HG03571 (cell line): ENCODE results near the gene MYH11.
"Not testable (repeated sequence)": the region's sequence is repeated elsewhere in the genome, so short reads cannot be mapped to it uniquely, and the experiment has no call there.

ENCODE experiments used
- ATAC-seq: cut with Tn5 transposase; IDR thresholded peaks from one replicate; pipeline ENCODE4 v1.9.1; 2021; ENCODE audit not compliant: unreplicated experiment

Gene MYH11

GRCh38 chr16:15725641-15726240 is 131.1 kb downstream of the MYH11 start:
- no peak for ATAC-seq

GRCh38 chr16:15723808-15724207 is 133.0 kb downstream of the MYH11 start:
- no peak for ATAC-seq

DNA sequence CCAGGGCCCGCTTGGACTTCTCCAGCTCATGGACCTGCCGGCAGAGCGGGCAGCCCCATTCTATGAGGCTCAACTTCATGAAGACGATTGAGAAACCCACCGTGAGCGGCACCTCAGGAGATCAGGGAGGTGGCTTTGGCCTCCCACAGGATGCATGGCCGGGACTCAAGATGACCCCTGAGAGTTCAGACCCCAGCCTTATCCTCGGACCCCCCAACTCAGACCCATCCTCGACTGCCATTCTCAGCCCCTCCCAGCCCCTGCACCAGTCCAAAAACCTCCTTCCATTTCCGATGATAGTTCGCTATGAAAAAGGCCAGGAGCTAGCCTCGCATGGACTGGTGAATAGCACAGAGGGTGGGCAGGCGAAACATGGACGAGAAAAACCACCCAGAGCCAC is 135.8 kb downstream of the MYH11 start:
- ATAC-seq: no peak

DNA sequence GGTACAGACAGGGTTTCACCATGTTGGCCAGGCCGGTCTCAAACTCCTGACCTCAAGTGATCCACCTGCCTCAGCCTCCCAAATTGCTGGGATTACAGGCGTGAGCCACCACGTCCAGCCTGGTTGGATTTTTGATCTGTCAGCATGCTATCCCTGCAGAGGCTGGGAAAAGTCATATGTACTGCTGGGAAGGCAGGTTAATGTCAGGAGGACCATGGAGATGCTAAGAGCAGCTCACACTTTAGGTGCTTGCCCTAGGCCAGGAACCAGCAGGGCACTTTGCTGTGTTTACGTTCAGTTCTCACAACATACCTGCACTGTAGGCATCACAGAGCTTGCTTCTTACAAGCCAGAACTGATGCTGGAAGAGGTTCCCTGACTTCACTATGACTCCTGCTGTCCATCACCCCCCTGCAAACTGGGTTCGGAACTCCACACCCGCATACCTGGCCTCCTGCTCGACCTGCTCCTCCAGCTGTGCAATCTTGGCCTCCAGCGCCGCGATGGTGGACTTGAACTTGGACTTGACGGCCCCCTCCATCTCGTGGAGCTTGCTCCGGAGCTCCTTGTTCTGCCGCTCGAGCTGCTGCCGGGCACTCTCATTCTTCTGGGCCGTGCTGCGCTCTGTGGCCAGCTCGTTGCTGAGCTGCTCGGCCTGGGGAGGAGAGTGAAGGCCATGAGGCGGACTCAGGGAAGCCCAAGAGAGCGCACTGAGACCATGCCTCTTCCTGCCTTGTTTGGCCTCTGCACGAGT is 140.0 kb downstream of the MYH11 start:
- no peak for ATAC-seq

DNA sequence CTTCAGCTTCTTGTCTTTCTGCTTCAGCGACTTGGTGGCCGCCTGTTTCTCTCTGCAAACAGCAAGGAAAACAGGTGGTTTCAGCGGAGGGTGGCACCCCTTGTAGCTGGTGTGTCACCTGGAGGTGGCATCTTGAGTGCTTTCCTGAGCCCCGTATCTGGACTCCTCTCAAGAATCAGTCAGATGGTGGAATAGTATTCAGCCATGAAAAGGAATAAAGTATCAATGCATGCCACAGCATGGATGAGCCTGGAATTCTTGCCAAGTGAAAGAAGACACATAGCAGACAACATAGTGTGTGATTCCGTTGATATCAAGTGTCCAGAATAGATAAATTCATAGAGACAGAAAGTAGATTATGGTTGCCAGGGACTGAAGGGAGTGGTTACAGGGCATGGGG is 141.6 kb downstream of the MYH11 start:
- no peak for ATAC-seq

GRCh38 chr16:15714393-15715172 is 142.2 kb downstream of the MYH11 start:
- ATAC-seq: no peak

- no peak for ATAC-seq
These were observed 147.8 kb downstream of the MYH11 start for GRCh38 chr16:15708997-15709396.

DNA sequence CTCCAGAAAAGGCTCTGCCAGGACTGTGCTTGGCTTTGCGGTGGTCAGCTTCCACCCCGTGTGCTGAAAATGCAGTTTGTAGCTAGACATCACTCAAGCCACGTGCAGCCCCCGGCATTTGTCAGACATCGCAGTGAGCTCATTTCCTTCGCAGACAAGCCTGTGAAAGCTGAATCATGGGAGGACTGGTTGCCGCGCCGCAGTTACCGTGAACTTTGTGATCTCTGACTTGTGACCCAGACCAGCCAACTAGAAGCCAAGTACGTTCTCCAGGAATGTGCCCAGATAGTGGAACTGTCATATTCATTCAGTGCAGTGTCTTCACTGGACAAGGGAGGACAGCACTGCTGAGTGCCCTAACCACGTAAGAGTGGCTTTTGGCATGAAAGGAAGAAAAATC is 148.7 kb downstream of the MYH11 start:
- no peak for ATAC-seq

DNA sequence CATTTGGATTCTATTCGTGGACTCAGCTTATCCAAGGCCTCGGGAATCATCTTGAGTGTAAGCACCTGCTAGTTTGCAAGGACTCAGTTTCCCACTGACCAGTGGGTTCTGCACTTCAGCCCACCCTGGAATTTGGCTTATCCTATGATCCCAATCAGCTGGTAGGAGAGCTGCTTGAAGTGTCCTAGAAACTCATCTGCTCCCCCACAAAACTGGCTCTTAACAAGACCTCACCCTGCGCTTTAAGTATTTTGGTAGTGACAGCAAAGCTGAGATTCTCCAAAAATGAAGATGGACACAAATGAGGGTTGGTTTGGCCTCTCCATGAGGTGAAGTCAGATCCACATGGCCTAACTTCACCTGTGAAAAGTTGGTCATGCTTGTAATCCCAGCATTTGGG is 149.5 kb downstream of the MYH11 start:
- ATAC-seq: no peak

GRCh38 chr16:15705064-15705565 is 151.7 kb downstream of the MYH11 start:
- ATAC-seq: no peak

DNA sequence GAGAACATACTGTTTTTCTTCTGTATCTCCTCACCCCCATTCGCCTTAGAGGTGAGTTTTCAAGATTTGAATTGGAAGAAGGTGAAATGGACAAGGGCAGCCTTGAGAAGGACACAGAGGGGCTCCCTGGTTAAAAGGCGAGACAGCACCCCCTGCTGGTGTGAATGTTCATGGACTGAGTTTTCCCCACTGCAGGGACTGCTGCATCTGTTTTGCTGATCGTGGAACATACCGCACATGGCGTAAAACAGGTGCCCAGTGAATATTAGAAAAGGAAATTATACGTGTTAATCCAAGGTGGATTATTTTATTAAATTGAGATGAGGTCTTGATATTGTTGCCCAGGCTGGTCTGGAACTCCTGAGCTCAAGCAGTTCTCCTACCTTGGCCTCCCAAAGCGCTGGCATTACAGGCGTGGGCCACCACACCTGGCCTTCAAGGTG is 152.3 kb downstream of the MYH11 start:
- no peak for ATAC-seq

GRCh38 chr16:15703029-15703736 is 153.6 kb downstream of the MYH11 start:
- ATAC-seq: no peak

DNA sequence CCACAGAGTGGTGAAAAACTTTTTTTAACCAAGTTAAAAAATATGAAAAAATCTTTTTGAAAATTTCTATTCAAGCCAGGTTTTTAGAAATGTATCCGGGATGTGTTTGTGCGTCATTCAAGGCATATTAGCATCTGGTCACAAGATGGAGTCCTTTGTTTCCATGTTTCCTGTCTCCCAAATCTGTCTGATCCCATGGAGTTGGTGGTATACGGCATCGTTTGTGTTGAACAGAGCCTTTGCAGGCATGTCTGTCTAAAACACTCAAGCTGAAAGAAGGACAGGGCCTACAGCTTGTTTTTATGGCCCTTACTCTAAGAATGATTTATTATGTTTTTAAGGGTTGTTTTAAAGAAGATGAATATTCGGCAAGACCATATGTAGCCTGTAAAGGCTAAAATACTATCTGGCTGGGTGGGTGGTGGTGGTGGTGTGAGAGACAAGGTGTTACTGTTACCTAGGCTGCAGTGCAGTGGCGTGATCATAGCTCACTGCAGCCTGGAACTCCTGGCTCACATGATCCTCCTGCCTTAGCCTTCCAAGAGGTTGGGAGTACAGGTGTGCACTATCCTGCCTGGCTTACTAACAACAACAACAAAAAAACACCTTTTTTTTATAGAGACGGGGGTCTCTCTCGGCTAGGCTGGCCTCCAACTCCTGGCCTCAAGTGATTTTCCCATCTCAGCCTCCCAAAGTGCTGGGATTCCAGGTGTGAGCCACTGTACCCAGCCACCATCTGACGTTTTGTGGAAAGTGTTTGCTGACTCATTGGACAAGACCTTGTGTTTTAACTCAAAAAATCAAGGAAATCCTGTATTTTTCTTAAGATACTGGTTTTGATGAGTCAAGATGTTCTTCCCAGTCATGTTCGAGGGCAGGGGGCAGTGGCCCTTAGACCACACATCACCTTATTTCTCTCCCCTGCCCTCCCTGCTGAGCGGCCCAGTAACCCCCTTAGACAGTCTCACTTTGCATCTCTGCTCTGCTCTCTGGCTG is 154.6 kb downstream of the MYH11 start:
- no peak for ATAC-seq

DNA sequence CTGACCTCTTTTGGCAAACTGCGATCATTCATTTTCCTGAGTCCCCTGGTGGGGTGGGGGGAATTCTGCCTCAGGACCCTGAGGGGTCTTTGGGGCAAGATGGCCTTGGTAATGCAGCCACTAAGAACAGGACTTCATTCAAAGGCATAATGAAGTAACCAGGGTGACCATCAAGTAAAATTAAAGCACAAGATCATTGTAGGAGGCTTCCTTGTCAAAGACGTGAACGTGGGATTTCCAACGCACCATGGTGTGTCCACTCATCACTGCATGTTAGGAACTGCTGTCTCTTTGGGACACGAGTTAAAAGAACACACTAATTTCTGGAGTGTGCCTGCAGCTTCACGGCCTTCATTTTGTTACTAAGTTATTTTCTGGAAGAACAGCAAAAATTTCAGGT is 155.5 kb downstream of the MYH11 start:
- ATAC-seq: no peak

DNA sequence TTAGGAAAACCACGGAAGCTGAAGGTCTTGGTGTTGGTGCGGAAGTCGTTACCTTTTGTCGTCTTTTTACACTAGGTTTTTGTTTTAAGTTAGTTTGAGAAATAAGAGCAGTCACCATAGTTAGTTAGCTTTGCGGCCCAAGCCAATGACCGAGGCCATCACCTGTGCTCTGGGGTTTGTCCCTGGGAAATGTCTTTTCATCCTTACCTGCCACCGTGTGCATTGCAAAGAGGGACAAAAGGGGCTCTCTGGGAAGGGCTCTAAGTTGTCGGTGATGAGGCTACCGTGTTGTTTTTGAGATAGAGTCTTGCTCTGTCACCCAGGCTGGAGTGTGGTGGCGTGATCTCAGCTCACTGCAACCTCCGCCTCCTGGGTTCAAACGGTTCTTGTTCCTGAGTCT is 157.0 kb downstream of the MYH11 start:
- no peak for ATAC-seq

DNA sequence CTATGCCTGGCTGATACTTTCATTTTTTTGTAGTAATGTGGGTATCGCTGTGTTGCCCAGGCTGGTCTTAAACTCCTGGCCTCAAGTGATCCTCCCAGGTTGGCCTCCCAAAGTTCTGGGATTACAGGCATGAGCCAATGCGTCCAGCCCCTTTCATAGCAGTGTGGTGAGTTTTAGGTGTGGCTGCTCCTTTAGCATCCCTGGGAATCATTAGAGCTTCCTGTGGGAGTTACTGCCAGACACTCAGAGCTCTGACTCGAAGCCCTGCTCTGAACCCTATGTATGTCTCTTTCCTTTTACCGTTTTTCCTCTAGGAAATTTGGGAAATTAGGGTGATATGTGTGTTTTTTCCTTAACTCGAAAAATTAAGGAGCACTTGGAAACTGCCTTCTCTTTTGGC is 162.3 kb downstream of the MYH11 start:
- no peak for ATAC-seq

DNA sequence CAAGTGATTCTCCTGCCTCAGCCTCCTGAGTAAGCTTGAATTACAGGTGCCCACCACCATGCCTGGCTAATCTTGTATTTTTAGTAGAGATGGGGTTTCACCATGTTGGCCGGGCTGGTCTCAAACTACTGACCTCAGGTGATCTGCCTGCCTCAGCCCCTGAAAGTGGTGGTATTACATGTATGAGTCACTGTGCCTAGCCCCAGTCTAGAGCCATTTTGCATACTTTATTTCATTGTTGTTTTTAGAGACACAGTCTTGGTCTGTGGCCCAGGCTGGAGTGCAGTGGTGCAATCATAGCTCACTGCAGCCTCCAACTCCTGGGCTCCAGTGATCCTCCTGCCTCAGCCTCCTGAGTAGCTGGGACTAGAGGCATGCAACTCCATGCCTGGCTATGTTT is 164.3 kb downstream of the MYH11 start:
- ATAC-seq: not testable (repeated sequence)

DNA sequence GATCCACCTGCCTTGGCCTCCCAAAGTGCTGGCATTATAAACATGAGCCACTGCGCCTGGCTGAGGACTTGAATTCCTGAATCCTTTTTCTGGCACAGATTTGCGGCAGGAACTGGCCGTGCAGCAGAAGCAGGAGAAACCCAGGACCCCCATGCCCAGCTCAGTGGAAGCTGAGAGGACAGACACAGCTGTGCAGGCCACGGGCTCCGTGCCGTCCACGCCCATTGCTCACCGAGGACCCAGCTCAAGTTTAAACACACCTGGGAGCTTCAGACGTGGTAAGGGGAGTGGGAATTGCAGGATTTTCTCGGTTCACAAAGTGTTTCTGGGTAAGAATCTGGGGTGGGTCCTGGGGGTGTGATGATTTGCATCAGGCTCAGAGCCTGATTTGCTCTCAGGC is 165.8 kb downstream of the MYH11 start:
- no peak for ATAC-seq

GRCh38 chr16:15690296-15690695 is 166.5 kb downstream of the MYH11 start:
- no peak for ATAC-seq

- no peak for ATAC-seq
These were observed 167.5 kb downstream of the MYH11 start for GRCh38 chr16:15689290-15689689.
